Measurements from ENCODE around the gene SLF1. TPM values are rescaled to one million over a fixed set of nuclear protein-coding genes. Genes with fewer than 3 reads are reported as not detected.

SLF1 gene
- polyA plus RNA-seq, 1 of the 3 experiments (the other 2 are of a cell fraction), result 5.5 TPM

- H2AFZ ChIP-seq (ENCODE audit: low read depth), result no peak overlapping the region
- TF ChIP-seq CTCF (IDR thresholded peaks at IDR 0.05) (no peak), USF1 (IDR thresholded peaks at IDR 0.05; ENCODE audit: borderline replicate concordance, low read depth) (no peak), RXRA (IDR thresholded peaks at IDR 0.05; ENCODE audit: borderline replicate concordance, low read depth) (no peak), YY1 (IDR thresholded peaks at IDR 0.05; ENCODE audit: low read depth) (no peak), TEAD4 (IDR thresholded peaks at IDR 0.05; ENCODE audit: borderline replicate concordance, insufficient read depth) (no peak), EZH2phosphoT487 (IDR thresholded peaks at IDR 0.05; ENCODE audit: borderline replicate concordance, low read depth) (no peak), FOXJ3 (CRISPR knock-in tag; IDR thresholded peaks at IDR 0.05) (no peak), SMC3 (IDR thresholded peaks at IDR 0.05; ENCODE audit: low read depth, low read length) (no peak), NRF1 (IDR thresholded peaks at IDR 0.05; ENCODE audit: low read depth, low read length) (no peak), TCF12 (IDR thresholded peaks at IDR 0.05) (no peak), POLR2AphosphoS5 (IDR thresholded peaks at IDR 0.05; ENCODE audit: low read depth, low read length) (no peak), ZBTB33 (IDR thresholded peaks at IDR 0.05; ENCODE audit: borderline replicate concordance, low read depth) (no peak), SIN3A (IDR thresholded peaks at IDR 0.05; ENCODE audit: borderline replicate concordance, low read depth, low read length) (no peak), JUND (IDR thresholded peaks at IDR 0.05) (no peak), NFIC (IDR thresholded peaks at IDR 0.05; ENCODE audit: borderline replicate concordance) (no peak)
- peaks cover 23% of the 10 kb centered on the region; the same call in 1 of the 2 replicates for H3K79me2 ChIP-seq (ENCODE audit: insufficient read depth)
- POLR2A ChIA-PET, result no interaction called here
- H3K27ac ChIP-seq (ENCODE audit: low read depth in 2 of 2, low read length in 1 of 2), result no peak overlapping the region
- H3F3A ChIP-seq (replicated peaks; ENCODE audit: insufficient read depth), result no peaks in the 10 kb centered on the region
- no peaks in the 10 kb centered on the region for H3K9me2 ChIP-seq
- no peaks in the 10 kb centered on the region for H3K4me1 ChIP-seq (ENCODE audit: control insufficient read depth in 1 of 2, insufficient read depth in 2 of 2, low read depth in 1 of 2, low read length in 1 of 2)
- no peaks in the 10 kb centered on the region for H4K20me1 ChIP-seq (ENCODE audit: insufficient read depth)
- peaks cover 9% of the 10 kb centered on the region for H3K9me3 ChIP-seq
- no peaks in the 10 kb centered on the region for H3K27me3 ChIP-seq (ENCODE audit: insufficient read depth)
- 94% methylated on average over 1 of the region's 1 CpG for WGBS (ENCODE audit: low lambda C conversion rate)
- H3K4me2 ChIP-seq, result no peak overlapping the region
- CTCF ChIA-PET, result interaction anchor here (1.5 kb wide), 1 partner anchor 9 kb away, joined by 4 read pairs; no protein-coding TSS in a partner anchor
- no peak overlapping the region for H3K4me3 ChIP-seq (ENCODE audit: low read depth in 2 of 2, low read length in 1 of 2)
- no peak for DNase-seq
- no peak overlapping the region for H3K9ac ChIP-seq
- H3K36me3 ChIP-seq (replicated peaks in 1 of 2; ENCODE audit: control insufficient read depth in 1 of 2, insufficient read depth in 2 of 2, low read length in 1 of 2), result peaks cover 27 to 60% of the 10 kb centered on the region in 2 experiments
Observed at GRCh38 chr5:94658272-94658671, 39.8 kb downstream of the SLF1 start.

All from SK-N-SH (cell line).